ENCODE data around the gene AQP1.

Gene AQP1

DNA sequence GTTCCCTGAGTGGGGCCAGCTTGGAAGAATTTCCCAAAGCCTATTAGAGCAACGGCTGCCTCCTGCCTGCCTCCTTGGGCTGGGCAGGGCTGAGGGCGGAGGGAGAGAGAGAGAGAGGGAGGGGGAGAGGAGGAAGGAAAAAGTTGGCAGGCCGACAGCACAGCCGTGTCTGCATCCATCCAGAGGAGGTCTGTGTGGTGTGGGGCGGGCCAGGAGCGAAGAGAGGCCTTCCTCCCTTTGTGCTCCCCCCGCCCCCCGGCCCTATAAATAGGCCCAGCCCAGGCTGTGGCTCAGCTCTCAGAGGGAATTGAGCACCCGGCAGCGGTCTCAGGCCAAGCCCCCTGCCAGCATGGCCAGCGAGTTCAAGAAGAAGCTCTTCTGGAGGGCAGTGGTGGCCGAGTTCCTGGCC, at the start of gene AQP1:
Gene AQP1, plus strand, starts transcription at position 293 of the 409 bp plus-strand sequence. Its CDS starts 57 bp downstream, at position 350.
- DNase-seq = no peak

DNA sequence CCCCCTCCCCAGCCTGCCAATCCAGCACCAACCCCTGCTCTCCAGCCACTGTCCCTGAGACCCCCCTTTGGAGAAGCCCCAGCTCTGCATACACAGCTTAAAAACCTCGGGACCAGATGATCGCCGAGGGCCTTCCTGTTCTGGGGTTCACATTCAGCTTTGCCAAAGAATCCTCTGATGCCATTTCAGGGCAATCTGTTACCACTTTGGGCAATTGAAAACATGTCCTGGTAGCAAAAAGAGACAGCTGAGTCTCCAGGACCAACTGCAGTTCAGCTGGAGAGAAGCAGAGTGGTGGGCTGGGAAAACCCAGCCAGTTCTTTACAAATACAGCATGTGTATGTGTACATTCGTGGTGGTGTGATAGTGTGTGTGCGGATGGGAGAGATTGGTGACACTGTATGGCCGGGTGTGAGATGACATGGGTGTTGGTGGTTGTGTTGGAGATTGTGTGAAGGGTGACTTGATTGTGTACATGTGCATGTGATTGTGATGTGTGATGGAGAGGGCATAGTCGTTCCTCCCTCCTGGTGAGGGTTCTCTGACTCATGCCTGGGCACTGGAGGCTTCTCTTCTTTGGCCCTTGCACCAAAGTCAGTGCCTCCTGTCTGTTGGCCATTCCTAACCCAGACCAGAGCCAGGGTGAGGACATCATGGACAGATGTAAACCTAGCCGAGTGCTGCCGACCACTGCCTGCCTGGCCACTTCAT, 48.5 kb upstream of the AQP1 start:
- DNase-seq = no peak

DNA sequence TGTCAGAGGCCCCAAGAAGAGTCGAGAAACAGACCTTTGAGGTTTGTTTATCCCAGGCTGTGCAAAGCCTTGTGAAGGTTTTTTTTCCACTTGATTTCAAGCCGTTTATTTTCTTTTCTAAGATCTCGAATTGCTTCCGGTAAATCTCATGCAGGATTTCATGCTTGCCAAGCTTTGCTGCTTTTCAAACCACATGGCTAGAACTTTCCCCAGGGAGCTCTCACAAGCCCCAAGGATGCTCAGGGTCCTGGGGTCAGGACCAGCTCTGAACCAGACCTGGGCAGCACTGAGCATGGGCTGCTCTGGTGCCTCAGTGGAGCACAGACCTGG, 48.0 kb upstream of the AQP1 start:
- no peak for DNase-seq

DNA sequence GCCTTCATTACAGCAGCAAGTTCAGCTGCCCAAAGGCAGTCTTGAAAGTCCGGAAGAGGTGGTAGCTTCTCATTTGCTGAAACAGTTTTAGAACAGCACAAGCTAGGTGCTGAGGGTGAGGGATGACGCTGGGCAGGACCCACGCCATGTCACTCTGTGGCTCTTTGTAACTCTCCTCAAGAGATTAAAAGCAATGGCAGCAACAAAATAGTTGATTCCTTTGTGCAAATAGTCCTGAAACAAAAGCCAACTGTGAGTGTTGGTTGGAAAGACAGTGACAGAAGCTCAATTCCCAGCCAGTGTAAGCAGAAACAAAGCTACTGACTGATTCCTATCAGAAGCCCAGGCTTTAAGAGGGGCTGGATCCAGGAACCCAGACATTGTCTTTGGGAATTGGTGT, 47.6 kb upstream of the AQP1 start:
- DNase-seq = no peak

DNA sequence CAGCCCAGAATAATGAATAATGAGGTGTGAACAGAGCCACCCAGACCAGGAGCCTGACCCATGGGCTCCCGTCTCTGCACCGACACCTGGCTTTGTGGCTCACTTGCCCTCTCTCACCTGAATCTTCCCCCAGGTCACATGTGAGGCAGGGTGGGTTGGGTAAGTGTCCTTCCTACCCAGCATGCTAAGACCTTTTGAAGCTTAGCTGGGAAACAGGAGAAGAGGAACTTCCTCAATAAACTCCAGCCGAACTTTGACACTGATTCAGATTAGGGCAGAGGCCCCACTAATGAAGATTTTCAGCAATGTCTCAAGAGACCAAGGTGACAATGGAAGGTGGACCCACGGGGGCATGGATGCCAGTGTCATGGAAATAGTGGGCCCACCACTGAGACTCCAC, 46.6 kb upstream of the AQP1 start:
- no peak for DNase-seq

DNA sequence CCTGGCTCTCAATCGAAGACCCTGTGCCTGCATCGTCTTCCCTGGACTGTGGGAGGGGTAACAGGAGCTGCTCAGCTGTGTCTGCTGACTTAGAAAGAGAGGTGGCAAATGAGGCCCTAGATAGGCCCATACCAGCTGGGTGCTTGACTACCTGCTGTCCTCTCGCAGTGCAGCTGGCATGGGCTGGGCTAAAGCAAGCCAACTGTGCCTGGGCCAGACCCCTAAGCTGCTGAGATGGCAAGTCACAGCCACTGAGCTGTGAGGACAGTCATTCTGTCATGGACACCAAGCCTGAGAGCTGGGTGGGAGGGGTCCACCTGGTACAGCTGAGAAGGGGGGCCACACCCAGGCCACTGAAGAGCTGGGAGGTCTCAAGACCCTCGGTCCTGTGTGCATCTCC, 45.8 kb upstream of the AQP1 start:
- DNase-seq = no peak

DNA sequence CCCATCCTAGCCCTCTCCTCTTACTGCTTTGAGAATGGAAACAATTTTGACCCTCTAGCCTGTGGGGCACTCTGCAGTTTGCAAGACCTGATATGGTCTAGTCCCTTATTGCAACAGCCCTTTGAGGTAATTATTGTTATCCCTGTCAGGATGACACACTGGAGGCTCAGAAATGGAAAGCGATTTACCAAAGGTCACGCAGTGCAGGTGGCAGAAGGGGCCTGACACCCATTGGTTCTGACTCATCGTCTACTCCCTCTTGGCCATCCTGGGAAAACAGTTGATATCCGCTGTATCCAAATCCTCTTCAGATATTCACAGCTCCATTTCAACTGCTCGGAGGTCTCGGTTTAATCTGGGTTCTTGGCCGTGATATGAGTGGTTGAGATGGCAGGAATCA, 44.7 kb upstream of the AQP1 start:
- DNase-seq = no peak

DNA sequence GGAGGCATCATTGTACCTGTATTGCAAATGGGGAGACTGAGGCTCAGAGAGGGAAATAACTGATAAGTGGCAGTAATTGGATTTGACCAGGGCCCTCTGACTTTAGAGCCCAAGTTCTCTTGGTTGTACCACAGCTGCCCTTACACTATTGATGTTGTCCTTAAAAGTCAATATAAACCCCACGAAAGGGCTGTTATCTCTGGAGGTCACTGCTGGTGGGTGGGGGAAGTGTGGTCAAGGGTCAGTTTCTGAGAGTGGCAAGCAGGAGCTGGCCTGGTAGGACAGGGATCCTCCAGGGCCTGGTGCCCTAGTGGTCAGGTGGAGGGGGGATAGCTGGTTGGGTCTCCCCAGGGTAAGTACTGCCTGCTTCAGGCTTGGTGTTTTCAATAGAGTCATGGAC, 44.2 kb upstream of the AQP1 start:
- DNase-seq = no peak

DNA sequence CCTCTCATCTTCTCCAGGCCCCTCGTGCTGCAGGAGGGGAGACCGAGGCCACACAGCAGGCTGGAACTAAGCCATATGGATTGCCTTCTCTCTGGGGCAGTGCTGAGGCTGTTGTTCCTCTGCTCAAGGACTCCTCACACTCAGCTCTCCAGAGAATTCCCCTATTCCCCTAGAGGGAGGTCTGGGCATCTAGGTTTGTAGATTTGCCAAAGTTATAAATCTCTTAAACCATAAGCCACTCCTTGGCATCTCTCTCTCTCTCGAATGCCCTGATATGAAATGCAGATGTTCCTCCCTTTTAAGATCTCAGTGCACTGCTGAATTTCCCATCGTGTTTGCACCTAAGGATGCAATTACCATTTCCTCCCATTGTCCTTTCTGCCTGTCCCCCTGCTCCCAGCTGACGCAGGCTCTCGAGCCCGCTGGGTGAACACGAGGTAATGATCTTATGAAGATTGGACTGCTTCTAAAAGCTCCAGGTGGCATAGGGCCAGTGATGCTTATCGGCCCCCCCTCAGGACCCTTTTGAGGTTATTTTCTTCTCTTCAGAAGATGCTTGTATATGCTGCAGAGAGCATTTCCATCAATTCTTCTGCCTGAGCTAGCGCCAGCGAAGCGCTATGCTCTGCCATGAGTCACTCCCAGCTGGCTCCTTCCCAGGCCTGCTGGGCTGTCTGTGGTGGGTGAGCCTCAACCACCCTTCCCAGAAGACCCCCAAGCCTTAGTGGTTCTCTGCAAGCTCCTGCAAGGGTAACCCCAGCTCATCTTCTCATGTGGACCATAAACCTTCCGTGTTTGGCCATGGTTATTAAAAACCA, 41.6 kb upstream of the AQP1 start:
- DNase-seq = peak; percentile 81

DNA sequence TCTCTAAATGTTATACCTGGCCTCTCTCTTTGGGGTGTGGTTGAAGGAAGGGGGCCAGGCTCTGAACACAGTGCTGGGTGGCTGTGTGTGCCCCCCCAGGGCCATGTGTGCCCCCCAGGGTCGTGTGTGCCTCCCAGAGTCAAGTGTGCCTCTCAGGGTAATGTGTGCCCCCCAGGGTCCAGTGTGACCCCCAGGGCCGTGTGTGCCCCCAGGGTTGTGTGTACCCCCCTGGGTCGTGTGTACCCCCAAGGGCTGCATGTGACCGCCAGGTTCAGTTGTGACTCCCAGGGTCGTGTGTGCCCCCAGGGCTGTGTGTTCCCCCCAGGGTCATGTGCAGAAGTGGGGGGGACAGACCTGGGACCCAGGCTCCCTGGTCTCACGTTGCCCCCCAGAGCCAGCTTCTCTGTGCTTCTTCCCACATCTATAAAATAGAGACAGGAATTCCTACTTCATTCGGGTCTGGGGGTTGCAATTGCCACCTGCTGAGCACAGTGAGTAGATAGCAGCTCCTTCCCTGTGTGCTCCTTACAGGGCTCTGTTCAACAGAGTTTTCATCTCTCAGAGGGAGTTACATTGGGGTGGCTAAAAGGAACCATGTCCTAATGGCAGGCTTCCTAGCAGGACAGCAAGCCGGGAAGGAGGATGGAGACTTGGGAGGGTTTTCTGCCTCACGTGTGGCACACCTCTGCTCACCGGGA, 40.7 kb upstream of the AQP1 start:
- DNase-seq = no peak

DNA sequence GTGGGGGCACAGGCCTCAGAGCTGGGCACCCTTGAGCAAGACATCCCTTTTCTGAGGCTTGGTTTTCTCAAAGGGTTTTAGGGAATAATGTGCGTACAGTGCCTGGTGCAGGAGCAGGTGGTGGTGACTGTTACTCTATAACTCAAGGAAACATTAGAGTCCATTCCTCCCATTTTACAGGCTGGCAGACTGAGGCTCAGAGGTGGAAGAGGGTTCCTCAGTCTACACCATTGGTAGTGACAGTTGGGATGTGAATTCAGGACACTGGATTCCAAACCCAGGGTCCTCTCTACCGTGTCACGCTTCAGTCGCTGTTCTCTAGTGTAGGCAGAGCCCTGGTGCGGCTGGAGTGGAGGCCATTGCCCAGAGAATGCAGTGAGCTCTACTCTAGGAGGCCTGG, 40.0 kb upstream of the AQP1 start:
- no peak for DNase-seq

DNA sequence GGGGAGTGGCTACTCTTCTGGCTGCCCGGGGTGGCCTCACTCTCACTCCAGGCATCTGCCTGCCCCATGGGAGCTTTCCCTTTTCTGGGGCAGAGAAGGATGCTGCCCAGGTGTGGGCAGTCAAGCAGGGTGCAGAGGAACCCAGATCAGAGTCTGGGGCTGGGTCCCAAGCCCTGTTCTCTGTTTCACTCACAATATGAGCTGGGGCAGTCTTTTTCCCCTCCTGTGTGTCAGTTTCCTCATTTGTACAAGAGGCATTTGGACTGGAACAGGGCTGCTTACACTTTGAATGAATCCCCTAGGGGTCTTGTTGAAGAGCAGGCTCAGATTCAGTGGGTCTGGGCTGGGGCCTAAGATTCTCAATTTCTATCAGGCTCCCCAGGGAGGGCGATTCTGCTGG, 38.4 kb upstream of the AQP1 start:
- no peak for DNase-seq

DNA sequence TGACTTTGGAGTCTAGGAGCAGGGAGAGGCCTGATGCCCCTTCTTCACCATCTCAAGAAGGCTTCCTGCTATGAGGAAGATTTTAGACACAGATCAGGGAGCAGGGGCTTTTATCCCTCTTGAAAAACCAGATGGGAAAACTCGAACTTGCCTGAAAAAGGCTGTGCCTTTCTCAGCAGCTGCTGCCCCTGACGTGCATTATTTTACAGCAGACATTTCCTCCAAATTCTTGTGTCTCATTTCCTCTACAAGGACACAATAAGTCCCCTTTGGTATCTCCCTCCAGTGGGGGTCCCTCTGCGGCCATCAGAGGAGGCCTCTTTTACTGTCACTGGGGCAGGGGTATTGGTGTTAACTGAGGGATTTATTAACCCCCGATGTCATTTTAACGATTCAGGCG, 38.0 kb upstream of the AQP1 start:
- no peak for DNase-seq

DNA sequence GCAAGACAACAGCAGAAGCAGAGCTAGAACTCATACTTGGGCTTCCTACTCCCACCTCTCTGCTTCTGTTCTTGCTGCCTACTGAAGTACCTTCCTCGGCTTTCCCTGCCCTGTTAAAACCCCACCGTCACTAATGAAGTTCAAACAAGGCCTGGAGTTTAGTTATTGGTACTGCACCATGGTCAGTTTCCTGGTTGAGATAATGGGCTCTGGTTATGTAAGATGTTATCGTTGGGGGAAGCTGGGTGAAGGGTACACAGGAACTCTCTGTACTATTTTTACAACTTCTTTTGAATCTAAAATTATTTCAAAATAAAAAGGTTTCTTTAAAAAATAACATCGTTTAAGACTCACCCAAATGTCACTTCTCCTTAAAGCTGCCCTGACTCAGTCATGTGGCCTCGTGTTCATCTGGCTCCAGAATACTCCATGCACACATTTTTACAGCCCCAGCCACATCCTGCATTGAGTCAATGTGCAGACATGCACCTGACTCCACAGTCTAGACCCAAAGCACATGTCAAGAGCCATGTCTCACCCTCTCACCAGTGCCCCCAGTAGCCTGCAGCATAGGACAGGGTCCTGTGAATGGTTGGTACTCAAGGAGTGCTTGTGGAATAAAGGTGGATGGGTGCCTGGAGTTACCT, 36.9 kb upstream of the AQP1 start:
- no peak for DNase-seq

DNA sequence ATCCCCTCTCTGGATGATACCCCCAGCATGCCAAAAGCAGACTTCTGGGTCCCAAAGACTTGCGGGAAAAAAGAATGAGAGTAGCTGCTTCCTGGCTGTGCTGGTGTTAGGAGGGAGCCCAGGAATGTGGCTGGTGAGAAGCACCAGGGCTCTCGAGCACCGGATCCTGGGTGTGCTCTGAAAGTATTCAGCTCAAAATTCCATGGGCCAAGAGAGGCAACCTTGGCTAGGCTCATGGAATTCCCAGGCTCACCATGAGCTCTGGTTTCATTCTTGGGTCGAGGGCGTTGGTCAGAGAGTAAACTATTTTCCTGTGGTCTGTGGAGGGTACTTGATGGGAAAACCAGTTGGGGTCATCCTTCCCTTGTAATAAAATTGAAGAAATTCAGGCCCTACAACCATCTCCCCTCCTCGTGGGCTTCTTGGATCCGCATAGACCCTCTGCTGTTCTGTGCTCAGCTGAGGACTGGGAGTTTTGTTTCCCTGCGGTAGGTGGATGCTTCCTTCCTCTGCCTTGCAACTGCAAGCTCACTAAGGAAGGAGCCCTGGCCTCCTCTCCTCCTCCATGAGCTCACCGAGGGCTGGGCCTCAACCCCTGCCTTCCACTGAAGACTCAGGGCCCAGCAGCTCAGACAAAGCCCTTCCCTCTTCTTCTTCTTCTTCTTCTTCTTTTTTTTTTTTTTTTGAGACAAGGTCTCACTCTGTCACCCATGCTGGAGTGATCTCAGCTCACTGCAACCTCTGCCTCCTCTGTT, 34.5 kb upstream of the AQP1 start:
- DNase-seq = no peak

DNA sequence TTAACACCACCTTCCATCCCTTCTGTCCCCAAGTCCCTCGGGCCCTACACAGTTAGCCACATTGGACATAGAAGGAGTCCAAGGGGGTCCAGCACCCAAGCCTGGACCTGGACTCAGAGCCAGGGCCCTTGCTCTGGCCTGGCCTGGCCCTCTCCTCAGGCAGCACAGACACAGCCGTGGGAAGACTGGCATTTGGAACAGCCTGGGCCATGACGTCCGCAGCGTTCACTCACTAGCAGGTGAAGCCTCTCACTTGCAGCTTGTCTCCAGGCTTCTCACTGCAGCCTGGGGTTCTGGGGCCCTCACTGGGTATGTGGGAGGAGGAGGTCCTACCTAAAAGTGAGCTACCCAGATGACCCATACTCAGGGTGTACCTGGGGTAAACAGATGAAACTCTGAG, 33.7 kb upstream of the AQP1 start:
- DNase-seq = no peak

DNA sequence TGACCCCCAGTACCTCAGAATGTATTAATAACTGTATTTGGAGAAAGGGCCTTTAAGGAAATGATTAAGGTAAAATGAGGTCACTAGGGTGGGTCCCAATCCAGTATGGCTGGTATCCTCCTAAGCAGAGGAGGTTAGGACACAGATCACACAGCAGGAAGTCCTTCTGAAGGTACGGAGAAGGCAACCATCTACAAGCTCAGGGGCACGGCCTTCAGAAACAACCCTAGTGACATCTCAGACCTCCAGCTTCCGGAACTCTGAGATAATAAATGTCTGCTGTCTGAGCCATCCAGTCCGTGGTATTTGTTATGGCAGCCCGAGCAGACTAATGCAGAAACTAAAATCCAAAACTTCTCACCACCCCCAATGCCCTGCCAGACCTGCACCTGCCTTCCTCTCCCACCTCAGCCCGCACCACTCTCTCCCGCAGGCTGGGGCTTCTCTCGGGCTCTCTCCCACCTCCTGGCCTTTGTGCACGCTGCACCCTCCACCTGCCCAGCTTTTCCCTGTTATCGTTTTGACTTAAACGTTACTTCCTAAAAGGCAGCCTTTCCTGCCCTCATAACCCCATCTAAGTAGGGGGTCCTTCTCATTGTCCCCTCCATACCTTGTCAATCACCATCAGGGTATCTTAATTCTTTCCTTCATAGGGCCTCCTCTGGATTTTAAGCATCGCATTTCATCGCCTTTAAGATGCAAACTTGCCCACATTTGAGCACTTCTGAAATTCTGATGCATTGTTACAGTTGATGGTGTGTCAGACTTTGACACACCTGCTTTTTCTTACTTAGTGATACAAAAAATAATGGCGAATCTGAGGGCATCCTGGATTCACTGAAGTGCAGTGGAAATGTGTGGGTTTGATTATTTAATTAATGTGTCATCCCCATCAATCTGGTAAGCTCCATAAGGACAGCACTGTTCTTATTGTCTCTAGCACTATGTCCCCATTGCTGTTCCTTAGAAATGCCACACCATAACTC, 32.2 kb upstream of the AQP1 start:
- DNase-seq = no peak

DNA sequence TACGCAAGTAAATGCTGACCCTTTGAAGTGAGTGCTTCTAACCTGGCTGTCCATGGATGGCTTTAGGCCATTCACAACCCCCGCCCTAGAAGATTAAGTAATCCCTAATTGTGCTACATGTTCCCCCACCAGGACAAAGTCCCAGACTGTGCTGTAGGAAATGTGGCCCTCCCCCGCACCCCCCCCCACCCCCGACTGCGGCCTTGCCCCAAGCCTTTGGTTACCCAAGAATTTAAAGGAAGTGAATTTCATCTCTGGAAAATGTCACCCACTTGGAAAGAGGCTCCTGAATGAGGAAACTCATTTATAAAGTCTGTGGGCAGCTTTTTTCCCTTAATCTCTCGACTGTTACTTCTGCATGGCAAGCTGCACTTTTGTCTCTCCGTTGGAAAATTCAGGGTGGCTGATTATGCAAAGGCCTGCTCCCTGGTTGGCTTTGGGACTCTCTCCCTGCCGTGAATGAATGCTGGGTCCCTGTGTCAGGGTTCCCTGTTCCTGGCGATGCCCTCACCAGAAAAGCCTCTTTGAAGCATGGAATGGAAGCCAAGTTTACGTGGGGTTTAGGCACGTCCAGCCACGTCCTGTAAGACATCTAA, 31.4 kb upstream of the AQP1 start:
- no peak for DNase-seq

DNA sequence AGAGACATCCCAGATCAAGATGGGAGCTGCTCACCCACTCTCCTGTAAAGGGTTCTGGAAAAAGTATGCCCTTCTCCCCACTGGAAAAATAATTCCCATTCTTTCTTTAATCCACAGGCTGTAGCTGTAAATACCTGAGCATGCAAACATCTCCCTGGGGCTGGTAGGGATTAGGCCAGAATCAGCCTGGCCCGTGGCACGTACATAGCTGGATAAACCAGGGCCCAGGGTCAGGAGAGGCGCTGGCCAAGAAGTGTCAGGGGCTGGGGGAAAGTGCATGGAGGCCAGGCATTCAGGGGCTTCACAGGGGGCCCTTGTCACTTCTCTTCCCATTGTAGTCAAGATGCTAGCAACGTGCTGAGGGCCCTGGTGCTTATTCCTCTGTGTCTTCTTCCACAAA, 30.7 kb upstream of the AQP1 start:
- no peak for DNase-seq

DNA sequence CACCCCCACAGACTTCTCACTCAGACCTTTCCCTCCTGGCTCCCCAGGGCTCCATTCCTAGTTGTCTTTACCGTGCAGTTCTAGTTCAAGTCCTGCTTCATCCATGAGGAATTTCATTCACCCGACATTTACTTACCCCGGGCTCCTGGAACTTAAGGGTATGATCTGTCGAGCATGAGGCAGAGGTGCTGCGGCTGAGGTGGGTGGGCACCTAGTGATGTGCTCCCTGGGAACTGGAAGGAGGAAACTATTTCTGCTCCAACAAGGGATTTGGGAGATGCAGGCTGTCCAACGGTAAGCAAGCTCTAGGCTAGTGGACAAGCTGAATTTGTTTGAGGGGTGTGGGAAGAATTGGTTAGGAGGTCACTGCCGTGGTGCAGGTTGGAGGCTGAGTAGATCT, 30.2 kb upstream of the AQP1 start:
- no peak for DNase-seq

DNA sequence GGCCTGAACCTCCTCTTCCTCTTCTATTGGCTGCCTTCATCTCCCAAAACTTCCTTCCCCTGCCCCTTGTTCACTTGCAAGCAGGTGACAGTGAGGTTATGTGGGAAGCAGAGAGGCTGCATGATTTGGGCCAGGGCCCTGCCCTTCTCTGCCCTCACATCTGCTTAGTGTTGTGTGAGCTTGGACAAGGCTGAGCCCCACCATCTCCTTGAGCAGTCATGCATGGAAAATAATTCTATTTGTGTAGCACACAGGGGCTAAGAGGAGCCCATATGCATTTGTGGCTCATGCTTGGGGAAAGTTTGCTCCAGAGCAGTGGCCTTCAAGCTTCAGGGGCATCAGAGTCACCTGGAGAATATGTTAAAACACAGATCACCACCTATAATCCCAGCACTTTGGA, 26.8 kb upstream of the AQP1 start:
- no peak for DNase-seq
